Fibroblast of pulmonary artery (primary cell): ENCODE measurements around the gene ARMC3.

ENCODE experiments used
- DNase-seq: peaks from one replicate; pipeline ENCODE4 v3.0.0-alpha.2; 2010; ENCODE audit warnings: low read depth
- H3K4me3 ChIP-seq: replicated peaks from 2 replicates; pipeline ENCODE4 v1.5.1; 2011; ENCODE audit warnings: low read depth, mild to moderate bottlenecking, control low read depth, low read length, moderate library complexity
- TF ChIP-seq, protein P1 (sequence below): IDR thresholded peaks from 2 replicates; pipeline ENCODE4 v1.5.1; 2011; ENCODE audit warnings: mild to moderate bottlenecking, control low read depth, low read length, inconsistent platforms; ENCODE audit errors: missing control alignments

Gene ARMC3

DNA sequence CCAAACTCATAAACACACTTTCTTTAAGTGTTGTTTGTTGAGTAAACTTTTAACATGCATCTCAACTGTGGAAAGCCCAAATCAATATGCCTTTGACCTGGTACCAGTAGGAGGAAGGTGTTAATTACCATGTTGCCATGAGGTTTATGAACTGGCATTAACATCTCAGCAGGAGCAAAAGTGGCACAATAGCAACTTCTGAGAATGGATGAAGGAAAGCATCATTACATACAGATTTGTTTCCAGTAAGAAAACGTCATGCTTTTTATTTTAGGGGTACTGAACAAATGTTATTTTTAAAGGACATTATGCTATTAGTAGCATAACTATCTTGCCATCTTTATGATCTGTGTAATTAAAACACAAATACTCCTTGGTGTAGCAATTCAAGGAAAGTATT is 51.1 kb downstream of the ARMC3 start:
- no peak for DNase-seq
- H3K4me3 ChIP-seq: no peak overlapping the region
- TF ChIP-seq, protein P1, sequence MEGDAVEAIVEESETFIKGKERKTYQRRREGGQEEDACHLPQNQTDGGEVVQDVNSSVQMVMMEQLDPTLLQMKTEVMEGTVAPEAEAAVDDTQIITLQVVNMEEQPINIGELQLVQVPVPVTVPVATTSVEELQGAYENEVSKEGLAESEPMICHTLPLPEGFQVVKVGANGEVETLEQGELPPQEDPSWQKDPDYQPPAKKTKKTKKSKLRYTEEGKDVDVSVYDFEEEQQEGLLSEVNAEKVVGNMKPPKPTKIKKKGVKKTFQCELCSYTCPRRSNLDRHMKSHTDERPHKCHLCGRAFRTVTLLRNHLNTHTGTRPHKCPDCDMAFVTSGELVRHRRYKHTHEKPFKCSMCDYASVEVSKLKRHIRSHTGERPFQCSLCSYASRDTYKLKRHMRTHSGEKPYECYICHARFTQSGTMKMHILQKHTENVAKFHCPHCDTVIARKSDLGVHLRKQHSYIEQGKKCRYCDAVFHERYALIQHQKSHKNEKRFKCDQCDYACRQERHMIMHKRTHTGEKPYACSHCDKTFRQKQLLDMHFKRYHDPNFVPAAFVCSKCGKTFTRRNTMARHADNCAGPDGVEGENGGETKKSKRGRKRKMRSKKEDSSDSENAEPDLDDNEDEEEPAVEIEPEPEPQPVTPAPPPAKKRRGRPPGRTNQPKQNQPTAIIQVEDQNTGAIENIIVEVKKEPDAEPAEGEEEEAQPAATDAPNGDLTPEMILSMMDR: no peak

GRCh38 chr10:22980822-22981221 is 53.0 kb downstream of the ARMC3 start:
- no peak for DNase-seq
- H3K4me3 ChIP-seq: no peak overlapping the region
- TF ChIP-seq, protein P1: no peak

- DNase-seq: peak; percentile 51
- no peak overlapping the region for H3K4me3 ChIP-seq
- TF ChIP-seq, protein P1: no peak
Observed at GRCh38 chr10:22984066-22984465, 56.2 kb downstream of the ARMC3 start.

DNA sequence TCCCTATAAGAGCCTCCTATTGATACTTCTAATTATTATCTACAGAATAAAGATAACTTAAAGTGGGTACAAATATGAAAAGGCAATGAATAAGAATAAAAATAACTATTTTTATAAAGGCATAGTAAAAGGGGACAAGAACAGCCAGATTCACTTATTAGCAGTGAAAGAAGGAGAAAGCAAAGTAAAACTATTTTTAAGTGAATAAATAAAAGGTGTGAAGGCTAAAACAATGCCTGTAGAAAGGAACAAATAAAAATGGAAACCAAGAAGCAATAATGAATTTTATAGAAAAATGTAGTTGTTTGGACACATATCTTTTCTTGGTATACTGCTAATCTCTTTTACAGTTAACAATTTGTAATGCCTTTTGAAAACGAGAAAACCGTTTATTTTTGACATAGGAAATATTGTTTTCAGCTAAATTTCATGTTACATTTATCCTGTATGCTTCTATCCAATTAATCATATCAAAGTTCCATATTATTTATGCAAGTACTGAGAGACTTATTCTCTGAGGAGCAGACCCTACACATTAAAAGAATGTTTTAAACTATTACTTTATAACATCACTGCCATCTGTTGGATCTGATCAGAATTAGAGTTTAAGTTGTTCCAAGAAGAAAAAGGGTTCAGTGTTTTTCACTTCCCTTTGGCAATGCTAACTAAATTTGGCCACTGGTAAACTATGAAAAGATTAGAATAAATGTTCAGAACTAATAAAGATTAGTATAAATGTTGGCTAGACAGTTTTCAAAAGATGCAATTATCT is 59.1 kb downstream of the ARMC3 start:
- H3K4me3 ChIP-seq: no peak overlapping the region
- DNase-seq: peak; percentile 71
- TF ChIP-seq, protein P1: peak; percentile 40

GRCh38 chr10:22988581-22989360 is 60.9 kb downstream of the ARMC3 start:
- no peak overlapping the region for H3K4me3 ChIP-seq
- TF ChIP-seq, protein P1: peak; percentile 92
- DNase-seq: peak; percentile 77

DNA sequence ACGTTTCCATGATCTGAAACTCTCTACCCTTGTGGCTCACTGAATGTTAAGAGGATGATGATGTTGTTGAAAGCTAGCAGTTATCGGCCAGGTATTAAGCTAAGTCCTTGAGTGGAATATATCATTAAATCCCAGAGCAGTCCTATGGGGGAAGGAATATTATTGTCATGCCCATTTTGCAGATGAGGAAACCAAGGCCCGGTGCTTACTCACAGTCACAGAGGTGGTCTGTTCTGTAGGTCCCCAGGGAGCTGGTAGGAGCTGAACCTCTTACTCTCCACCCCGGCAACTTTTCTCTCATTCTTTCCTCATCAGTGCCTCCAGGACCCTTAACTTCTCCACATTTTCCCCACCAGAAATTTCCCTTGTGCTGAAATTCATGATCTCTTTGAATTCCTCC is 62.6 kb downstream of the ARMC3 start:
- DNase-seq: no peak
- TF ChIP-seq, protein P1: no peak
- no peak overlapping the region for H3K4me3 ChIP-seq

DNA sequence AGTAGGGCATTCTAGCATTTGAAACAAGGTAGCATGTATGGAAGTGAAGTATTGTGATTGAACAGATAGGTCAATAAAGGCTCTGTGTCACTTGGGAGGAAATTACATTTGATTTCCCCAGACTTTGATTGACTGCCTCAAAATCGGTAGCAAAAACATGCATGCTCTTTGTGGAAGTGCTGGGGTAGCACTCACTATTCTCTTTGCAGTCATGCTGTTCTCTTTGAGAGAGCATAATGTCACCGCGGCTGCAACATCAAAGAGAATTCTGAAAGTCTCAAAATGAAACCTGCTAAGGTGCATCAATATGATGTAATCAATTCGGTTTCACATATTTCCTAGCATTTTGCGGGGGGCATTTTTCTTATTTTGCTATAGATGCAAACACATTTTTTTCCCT is 64.2 kb downstream of the ARMC3 start:
- no peak for DNase-seq
- H3K4me3 ChIP-seq: no peak overlapping the region
- TF ChIP-seq, protein P1: no peak
